Fibroblast of villous mesenchyme (primary cell): ENCODE data around the gene FILIP1. TPM values are rescaled to one million over a fixed set of nuclear protein-coding genes. Genes with fewer than 3 reads are reported as not detected.
A peak's percentile ranks its signal among the peaks of the same experiment; 100 is the strongest.

ENCODE experiments used
- DNase-seq: peaks from one replicate; pipeline ENCODE4 v3.0.0-alpha.2; 2010; ENCODE audit warnings: low read depth
- H3K4me3 ChIP-seq: 2 replicates; pipeline ENCODE4 v1.5.1; 2011; ENCODE audit warnings: low read depth, mild to moderate bottlenecking, low read length
- CTCF ChIP-seq: IDR thresholded peaks from 2 replicates; pipeline ENCODE4 v1.5.1; 2012; ENCODE audit warnings: low read depth, mild to moderate bottlenecking, low read length; ENCODE audit not compliant: insufficient read depth
- total RNA-seq: library from RNA; depleted of rRNA; stranded (reverse); fragments of >200 nt; gene quantifications from 2 replicates; pipeline ENCODE4 v1.2.3, GENCODE V29; 2012

Gene FILIP1
- total RNA-seq, 1 donor, result 0.43 TPM

GRCh38 chr6:75282706-75283105 is 210.9 kb downstream of the FILIP1 start:
- no peak for DNase-seq
- no peak for TF ChIP-seq CTCF
- peak overlapping the region; percentile 91 for H3K4me3 ChIP-seq

- H3K4me3 ChIP-seq, result peak overlapping the region; percentile 91
- no peak for TF ChIP-seq CTCF
- no peak for DNase-seq
Measured at GRCh38 chr6:75281653-75282052, 211.9 kb downstream of the FILIP1 start.

GRCh38 chr6:75280131-75280855 is 213.3 kb downstream of the FILIP1 start:
- TF ChIP-seq CTCF, result no peak
- peak; percentile 54 for DNase-seq
- H3K4me3 ChIP-seq, result peak overlapping the region; percentile 91

- no peak for TF ChIP-seq CTCF
- H3K4me3 ChIP-seq, result no peak overlapping the region
- DNase-seq, result no peak
Measured at GRCh38 chr6:75279418-75279817, 214.2 kb downstream of the FILIP1 start.

- no peak for TF ChIP-seq CTCF
- H3K4me3 ChIP-seq, result no peak overlapping the region
- no peak for DNase-seq
Measured at GRCh38 chr6:75278474-75279077, 215.0 kb downstream of the FILIP1 start.

- peak; percentile 78 for DNase-seq
- no peak overlapping the region for H3K4me3 ChIP-seq
- TF ChIP-seq CTCF, result no peak
Measured at GRCh38 chr6:75275067-75275466, 218.5 kb downstream of the FILIP1 start.
